Middle frontal gyrus (tissue), 1 donor: Measurements from ENCODE around the gene TSSK6.

ENCODE experiments used
- DNase-seq: peaks from one replicate; pipeline ENCODE4 v3.0.0-alpha.2; 2015; ENCODE audit warnings: low spot score; ENCODE audit errors: extremely low spot score

Gene TSSK6

DNA sequence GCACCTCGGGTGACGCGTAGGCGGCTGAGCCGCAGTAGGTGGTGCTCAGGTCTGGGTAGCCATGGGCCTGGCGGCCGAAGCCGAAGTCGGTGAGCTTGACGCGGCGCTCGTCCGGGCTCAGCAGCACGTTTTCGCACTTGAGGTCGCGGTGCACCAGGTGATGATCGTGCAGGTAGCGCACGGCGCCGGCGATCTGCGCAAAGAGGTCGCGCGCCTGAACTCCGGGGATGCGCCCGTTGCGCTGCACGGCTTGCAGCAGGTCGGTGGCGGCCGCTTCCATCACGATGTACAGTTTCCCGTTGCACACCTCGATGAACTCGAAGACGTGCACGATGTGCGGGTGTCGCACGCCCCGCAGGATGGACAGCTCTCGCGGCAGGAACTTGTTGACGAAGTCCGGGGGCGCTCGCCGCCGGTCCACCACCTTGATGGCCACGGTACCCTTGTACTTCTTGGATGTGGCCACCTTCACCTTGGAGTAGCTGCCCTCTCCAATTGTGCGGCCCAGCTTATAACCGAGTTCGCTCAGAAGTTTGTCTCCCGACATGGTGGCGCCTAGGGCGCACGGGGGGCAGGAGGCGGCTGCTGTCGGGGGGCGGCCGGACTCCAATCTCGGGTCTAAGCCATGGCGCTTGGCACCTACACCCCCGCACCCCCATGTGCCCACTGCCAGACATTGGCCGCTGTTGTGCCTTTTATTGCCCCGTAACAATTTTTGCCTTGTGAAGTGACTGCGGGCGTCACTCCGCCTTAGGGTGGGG is at the start of gene TSSK6:
TSSK6 (minus strand) TSS at position 668 of the 761 bp plus-strand sequence; CDS start at position 547, 121 bp downstream.
- DNase-seq = no peak

DNA sequence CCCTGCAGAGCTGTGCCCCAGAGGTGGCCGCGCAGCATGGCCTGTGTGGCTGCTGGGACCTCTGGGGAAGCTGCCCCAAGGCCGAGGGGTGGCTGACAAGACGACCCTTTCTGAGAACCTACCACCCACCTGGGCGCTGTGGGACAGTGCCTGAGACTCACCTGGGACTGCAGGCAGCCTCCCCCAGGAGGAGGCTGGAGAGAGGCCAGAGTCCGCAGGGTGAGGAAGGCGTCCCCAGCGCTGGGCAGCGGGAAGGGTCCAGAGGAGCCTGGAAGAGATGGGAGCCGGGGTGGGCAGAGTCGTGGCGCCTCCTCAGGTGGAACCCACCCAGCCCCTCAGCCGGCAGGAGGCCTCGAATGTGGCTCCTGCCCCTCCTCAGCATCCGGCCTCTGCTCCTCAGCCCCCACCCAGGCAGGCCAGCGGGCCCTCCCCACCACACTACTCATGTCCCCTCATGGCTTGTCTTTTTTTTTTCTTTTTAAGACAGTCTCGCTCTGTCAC is 48.0 kb upstream of the TSSK6 start:
- DNase-seq = no peak

DNA sequence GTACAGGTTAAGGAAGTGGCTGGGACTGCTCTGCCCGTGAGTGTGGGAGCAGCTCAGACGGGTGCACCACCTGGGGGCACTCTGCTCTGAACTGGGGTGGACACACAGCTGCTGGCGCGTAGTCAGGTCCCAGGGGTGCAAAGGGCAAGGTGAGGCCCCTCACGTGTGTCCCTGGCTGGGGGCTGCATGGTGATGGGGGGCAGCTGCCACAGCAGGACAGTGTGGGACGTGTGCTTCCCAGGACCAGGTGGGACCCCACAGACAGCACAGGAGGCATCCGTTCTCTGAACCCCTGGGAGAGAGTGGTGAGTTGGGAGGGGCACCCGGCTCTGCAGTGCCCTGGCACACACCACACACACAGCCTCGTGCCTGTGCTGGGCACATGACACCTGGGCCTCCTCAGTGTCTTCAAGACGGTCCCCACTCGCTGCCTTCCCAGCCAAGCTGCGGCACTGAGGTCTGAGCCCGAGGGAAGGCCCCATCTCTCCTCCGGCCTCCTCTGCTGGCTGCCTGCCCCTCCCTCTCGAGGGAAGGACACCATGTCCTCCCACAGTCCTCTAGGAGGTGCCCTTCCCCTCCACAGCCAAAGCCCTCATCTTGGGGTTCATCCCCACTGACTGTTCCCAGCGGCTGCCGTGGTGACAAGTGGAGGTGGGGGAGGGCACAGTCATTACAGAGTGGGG is 47.5 kb upstream of the TSSK6 start:
- no peak for DNase-seq

GRCh38 chr19:19561946-19562664 is 46.8 kb upstream of the TSSK6 start:
- DNase-seq = no peak

- no peak for DNase-seq
Measured at GRCh38 chr19:19559931-19560330, 44.6 kb upstream of the TSSK6 start.

DNA sequence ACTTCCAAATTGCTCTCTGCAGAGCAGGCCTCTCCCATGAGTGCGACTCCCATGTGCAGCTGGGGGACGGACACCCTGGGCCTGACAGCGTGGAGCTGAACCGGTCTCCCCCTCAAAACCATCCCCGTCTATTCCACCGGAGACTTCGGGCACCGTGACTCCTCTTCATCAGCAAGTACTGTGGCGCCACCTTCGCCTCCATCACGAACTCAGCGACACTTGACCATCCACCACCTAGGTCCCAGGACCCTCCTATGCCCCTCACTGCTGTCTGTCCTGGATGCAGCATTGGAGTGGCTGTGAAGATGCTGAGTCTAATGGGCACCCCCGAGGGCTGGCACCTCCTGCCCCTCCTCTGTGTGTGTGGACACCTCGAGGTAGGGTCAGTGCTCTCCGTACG is 43.3 kb upstream of the TSSK6 start:
- DNase-seq = no peak

- DNase-seq = no peak
Measured at GRCh38 chr19:19558055-19558454, 42.7 kb upstream of the TSSK6 start.

DNA sequence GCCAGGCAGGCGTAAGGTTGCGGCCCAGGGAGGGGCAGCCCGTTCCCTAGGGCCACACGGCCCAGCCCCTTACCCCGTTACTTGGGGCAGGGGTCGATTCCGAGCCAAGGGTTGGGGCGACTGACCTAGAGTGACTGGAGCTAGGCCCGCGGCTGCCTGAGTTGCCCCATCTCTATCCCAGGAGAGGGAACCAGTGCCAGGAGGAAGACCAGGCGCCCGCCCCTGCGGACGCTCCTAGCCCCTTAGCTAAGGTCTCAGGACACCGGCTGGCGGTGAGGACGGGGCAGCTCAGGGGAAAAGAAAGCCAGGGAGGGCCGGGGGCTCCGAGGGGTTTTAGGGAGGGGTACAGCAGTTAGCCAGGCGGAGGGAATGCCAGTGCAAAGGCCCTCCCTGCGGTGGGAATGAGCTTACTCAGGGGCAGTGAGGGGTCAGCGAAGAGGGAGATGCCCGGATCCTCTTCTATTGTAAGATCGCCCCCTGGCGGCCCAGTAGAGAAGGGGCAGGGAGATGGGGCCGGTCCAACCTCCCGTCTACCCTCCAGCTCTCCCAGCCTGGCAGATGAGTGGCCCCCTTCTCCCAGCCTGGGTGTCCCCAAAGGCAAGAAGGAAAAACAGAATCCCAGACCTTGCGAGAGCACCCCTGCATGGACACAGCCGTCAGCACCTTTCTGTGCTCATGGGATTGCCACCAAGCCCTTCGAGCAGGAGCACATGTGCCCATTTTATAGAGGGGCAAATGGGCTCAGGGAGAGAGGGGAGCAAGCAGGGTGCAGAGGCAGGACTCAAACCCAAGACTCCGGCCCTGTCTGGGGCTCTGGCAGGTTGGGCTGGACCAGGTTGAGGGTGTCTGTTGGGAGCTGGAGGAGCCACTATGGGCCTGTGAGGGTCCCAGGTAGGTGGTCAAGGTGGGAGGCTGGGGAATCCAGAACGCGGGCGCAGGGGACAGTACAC is 39.0 kb upstream of the TSSK6 start:
- DNase-seq = no peak

DNA sequence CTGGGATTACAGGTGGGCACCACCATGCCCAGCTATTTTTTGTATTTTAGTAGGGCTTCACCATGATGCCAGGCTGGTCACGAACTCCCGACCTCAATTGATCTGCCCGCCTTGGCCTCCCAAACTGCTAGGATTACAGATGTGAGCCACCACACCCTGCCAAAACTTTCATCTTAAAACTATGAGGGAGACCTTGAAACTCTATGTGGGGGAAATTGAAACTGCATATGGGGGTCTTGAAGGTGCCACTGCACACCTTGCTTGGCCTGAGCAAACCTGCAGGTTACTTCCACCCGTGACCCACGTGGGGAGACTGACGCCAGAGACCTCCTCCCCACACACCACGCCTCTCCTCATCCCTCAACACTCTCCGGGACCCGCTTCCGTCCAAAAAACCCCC is 38.3 kb upstream of the TSSK6 start:
- DNase-seq = no peak

GRCh38 chr19:19552798-19553197 is 37.5 kb upstream of the TSSK6 start:
- DNase-seq = no peak

DNA sequence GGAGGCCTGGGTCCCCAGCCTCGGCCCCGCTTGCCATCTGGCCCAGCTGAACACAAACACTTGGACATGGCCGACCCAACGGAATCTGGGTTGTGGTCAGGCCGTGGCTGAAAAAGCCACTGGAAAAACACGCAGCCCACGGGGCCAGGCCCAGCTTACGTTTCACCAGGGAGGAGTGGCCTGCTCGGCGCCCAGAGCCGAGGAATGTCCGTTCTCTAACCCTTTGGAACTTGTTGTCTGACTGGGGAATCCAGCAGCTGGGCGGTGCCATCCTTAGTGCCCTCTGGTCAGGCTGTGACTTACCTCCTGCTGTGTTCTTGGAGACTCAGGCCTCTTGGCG is 36.5 kb upstream of the TSSK6 start:
- DNase-seq = no peak

GRCh38 chr19:19550972-19551852 is 35.9 kb upstream of the TSSK6 start:
- DNase-seq = no peak

DNA sequence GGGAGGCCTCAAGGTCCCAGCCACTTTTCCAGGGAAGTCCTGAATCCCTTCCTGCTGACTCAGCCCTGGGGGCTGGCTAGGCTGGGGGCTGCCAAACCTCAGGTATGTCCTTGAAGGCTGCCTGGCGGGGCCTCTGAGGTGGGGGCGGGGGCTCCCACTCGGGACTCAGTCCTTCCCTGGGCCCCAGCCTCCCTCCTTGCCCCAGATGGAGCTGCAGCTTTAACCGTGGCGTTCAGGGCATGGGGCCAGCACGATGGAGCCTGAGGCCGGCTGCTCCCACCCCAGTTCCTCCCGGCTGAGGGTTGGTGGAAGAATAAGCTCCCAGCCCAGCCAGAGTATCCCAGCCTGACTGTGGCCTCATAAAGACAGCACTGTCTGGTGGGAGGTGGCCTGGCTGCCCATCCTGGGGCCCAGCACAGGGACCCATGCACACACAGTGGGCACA is 35.2 kb upstream of the TSSK6 start:
- DNase-seq = no peak

GRCh38 chr19:19549804-19550464 is 34.6 kb upstream of the TSSK6 start:
- DNase-seq = no peak

GRCh38 chr19:19548915-19549759 is 33.8 kb upstream of the TSSK6 start:
- DNase-seq = no peak

DNA sequence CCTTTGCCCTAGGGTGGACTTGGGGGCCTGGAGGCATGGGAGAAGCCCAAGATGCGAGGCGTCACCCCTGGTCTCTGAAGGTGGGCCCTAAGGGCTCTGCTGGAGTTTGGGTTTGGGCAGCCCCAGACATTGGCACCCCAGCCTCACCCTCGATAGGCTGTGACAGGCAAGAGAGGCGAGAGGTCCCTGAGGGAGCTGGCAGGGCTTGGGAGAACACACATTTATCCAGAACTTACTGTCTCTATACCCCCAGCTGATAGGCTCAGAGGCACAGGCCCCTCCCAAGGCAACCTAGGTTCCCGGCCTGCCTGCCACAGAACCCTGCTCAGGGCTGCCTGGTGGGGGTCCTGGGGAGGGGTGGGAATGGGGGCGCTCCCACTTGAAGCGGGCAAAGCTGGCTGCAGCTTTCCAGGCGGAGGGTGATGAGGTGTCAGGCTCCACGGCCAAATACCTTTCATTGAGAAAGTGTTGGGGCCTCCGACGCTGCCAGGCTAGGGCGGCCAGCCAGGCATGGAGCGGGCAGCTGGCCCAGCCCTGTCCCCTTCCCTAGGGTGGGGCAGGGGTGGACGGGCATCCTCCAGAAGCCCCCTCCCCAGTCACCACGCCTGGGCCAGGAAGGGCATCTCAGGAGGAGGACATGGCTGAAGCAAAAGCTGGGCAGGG is 32.5 kb upstream of the TSSK6 start:
- DNase-seq = no peak

DNA sequence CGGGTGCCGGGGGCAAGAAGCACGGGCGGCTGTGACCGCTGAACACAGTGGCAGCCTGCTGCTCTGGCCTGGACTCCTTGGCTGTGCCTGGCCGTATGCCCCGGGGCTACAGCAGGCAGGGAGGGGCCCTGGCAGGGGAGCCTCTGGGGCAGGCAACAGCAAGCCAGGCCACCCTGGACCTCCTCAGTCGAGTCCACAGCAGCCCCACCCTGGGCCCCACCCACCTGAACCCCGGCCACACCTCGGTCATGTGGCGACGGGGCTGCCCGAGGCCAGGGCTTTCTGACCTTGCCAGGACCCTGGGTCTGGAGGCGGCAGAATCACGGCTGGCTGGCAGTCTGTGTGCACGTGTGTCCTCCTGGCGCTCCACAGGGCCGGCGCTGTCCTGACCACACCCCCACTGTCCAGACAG is 31.4 kb upstream of the TSSK6 start:
- DNase-seq = no peak

- no peak for DNase-seq
Measured at GRCh38 chr19:19545707-19546106, 30.4 kb upstream of the TSSK6 start.
